K562 (cell line): ENCODE data around the gene NTRK2. TPM values are rescaled to one million over a fixed set of nuclear protein-coding genes. Genes with fewer than 3 reads are reported as not detected.

Experiments
- HDAC3 ChIP-seq: fragments of 450-650 bp; IDR thresholded peaks from 2 replicates; pipeline ENCODE4 v1.6.1; 2018; ENCODE audit warnings: borderline replicate concordance, mild to moderate bottlenecking, moderate library complexity; ENCODE audit not compliant: partially characterized antibody
- polyA plus RNA-seq, 8 experiments: library from polyadenylated mRNA; depleted of rRNA in 4 of 8; stranded (reverse) in 5 of 8; unstranded in 3 of 8; fragments of >200 nt; fragmentation: Nextera tagmentation in 2 of 8; fragmentation: Illumina TruSeq in 1 of 8; extraction: Ambion mirVana in 2 of 8; extraction: Trizol in 1 of 8; gene quantifications; 2 replicates each; pipeline versions ENCODE4 v1.2.1 to v1.2.3, GENCODE V29; 2011 to 2014; ENCODE audit warnings: inconsistent platforms in 1 of 8, missing spikeins in 1 of 8
- total RNA-seq, 7 experiments: library from RNA; depleted of rRNA in 6 of 7; stranded (reverse); fragments of >200 nt in 6 of 7; fragmentation: Illumina TruSeq in 2 of 7; extraction: Trizol in 2 of 7; gene quantifications; 2 replicates each; pipeline versions ENCODE4 v1.2.1 to v1.2.3, GENCODE V29; 2011 to 2021; ENCODE audit warnings: low replicate concordance in 1 of 7
- TF ChIP-seq, protein P1 (sequence below): fragments of 200-600 bp; sonication (generic); IDR thresholded peaks from one replicate; pipeline ENCODE4 v1.6.1; 2012; ENCODE audit warnings: mild to moderate bottlenecking, low read depth, low read length, inconsistent platforms
- TF ChIP-seq, protein P2 (sequence below): sonication (generic); formaldehyde crosslinking; IDR thresholded peaks from 2 replicates; pipeline ENCODE4 v1.8.0; 2023; ENCODE audit warnings: mild to moderate bottlenecking, missing genetic modification reagents

The NTRK2 gene
- total and polyA plus RNA-seq, 9 of the 15 experiments (the other 6 are each of a cell fraction or from before 2014, with no cell fraction given) = not detected

DNA sequence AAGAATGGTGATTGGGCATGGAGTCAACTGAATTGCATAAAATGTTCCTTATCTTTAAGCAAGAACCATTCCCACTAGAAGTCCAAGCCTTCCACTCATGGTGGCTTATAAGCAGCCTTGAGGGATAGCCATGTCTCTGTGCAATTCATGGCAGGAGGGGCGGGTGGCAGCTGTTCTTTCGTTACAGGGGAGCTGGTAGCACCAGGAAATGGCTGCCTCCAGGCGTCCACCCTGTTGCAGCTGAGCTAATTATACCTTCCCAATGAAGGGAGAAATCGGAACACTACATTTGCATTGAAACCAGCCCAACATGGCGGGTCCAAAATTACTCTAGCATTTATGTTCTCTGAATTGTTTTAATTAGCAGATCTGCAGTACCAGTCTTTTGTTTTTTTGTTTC, 289.8 kb downstream of the NTRK2 start (continued):
- TF ChIP-seq, protein P1, sequence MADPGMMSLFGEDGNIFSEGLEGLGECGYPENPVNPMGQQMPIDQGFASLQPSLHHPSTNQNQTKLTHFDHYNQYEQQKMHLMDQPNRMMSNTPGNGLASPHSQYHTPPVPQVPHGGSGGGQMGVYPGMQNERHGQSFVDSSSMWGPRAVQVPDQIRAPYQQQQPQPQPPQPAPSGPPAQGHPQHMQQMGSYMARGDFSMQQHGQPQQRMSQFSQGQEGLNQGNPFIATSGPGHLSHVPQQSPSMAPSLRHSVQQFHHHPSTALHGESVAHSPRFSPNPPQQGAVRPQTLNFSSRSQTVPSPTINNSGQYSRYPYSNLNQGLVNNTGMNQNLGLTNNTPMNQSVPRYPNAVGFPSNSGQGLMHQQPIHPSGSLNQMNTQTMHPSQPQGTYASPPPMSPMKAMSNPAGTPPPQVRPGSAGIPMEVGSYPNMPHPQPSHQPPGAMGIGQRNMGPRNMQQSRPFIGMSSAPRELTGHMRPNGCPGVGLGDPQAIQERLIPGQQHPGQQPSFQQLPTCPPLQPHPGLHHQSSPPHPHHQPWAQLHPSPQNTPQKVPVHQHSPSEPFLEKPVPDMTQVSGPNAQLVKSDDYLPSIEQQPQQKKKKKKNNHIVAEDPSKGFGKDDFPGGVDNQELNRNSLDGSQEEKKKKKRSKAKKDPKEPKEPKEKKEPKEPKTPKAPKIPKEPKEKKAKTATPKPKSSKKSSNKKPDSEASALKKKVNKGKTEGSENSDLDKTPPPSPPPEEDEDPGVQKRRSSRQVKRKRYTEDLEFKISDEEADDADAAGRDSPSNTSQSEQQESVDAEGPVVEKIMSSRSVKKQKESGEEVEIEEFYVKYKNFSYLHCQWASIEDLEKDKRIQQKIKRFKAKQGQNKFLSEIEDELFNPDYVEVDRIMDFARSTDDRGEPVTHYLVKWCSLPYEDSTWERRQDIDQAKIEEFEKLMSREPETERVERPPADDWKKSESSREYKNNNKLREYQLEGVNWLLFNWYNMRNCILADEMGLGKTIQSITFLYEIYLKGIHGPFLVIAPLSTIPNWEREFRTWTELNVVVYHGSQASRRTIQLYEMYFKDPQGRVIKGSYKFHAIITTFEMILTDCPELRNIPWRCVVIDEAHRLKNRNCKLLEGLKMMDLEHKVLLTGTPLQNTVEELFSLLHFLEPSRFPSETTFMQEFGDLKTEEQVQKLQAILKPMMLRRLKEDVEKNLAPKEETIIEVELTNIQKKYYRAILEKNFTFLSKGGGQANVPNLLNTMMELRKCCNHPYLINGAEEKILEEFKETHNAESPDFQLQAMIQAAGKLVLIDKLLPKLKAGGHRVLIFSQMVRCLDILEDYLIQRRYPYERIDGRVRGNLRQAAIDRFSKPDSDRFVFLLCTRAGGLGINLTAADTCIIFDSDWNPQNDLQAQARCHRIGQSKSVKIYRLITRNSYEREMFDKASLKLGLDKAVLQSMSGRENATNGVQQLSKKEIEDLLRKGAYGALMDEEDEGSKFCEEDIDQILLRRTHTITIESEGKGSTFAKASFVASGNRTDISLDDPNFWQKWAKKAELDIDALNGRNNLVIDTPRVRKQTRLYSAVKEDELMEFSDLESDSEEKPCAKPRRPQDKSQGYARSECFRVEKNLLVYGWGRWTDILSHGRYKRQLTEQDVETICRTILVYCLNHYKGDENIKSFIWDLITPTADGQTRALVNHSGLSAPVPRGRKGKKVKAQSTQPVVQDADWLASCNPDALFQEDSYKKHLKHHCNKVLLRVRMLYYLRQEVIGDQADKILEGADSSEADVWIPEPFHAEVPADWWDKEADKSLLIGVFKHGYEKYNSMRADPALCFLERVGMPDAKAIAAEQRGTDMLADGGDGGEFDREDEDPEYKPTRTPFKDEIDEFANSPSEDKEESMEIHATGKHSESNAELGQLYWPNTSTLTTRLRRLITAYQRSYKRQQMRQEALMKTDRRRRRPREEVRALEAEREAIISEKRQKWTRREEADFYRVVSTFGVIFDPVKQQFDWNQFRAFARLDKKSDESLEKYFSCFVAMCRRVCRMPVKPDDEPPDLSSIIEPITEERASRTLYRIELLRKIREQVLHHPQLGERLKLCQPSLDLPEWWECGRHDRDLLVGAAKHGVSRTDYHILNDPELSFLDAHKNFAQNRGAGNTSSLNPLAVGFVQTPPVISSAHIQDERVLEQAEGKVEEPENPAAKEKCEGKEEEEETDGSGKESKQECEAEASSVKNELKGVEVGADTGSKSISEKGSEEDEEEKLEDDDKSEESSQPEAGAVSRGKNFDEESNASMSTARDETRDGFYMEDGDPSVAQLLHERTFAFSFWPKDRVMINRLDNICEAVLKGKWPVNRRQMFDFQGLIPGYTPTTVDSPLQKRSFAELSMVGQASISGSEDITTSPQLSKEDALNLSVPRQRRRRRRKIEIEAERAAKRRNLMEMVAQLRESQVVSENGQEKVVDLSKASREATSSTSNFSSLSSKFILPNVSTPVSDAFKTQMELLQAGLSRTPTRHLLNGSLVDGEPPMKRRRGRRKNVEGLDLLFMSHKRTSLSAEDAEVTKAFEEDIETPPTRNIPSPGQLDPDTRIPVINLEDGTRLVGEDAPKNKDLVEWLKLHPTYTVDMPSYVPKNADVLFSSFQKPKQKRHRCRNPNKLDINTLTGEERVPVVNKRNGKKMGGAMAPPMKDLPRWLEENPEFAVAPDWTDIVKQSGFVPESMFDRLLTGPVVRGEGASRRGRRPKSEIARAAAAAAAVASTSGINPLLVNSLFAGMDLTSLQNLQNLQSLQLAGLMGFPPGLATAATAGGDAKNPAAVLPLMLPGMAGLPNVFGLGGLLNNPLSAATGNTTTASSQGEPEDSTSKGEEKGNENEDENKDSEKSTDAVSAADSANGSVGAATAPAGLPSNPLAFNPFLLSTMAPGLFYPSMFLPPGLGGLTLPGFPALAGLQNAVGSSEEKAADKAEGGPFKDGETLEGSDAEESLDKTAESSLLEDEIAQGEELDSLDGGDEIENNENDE = no peak
- TF ChIP-seq, protein P2, sequence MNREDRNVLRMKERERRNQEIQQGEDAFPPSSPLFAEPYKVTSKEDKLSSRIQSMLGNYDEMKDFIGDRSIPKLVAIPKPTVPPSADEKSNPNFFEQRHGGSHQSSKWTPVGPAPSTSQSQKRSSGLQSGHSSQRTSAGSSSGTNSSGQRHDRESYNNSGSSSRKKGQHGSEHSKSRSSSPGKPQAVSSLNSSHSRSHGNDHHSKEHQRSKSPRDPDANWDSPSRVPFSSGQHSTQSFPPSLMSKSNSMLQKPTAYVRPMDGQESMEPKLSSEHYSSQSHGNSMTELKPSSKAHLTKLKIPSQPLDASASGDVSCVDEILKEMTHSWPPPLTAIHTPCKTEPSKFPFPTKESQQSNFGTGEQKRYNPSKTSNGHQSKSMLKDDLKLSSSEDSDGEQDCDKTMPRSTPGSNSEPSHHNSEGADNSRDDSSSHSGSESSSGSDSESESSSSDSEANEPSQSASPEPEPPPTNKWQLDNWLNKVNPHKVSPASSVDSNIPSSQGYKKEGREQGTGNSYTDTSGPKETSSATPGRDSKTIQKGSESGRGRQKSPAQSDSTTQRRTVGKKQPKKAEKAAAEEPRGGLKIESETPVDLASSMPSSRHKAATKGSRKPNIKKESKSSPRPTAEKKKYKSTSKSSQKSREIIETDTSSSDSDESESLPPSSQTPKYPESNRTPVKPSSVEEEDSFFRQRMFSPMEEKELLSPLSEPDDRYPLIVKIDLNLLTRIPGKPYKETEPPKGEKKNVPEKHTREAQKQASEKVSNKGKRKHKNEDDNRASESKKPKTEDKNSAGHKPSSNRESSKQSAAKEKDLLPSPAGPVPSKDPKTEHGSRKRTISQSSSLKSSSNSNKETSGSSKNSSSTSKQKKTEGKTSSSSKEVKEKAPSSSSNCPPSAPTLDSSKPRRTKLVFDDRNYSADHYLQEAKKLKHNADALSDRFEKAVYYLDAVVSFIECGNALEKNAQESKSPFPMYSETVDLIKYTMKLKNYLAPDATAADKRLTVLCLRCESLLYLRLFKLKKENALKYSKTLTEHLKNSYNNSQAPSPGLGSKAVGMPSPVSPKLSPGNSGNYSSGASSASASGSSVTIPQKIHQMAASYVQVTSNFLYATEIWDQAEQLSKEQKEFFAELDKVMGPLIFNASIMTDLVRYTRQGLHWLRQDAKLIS (CRISPR knock-in tag) = no peak
- no peak for TF ChIP-seq HDAC3
